Measurements from ENCODE around the gene RPL19.

DNA sequence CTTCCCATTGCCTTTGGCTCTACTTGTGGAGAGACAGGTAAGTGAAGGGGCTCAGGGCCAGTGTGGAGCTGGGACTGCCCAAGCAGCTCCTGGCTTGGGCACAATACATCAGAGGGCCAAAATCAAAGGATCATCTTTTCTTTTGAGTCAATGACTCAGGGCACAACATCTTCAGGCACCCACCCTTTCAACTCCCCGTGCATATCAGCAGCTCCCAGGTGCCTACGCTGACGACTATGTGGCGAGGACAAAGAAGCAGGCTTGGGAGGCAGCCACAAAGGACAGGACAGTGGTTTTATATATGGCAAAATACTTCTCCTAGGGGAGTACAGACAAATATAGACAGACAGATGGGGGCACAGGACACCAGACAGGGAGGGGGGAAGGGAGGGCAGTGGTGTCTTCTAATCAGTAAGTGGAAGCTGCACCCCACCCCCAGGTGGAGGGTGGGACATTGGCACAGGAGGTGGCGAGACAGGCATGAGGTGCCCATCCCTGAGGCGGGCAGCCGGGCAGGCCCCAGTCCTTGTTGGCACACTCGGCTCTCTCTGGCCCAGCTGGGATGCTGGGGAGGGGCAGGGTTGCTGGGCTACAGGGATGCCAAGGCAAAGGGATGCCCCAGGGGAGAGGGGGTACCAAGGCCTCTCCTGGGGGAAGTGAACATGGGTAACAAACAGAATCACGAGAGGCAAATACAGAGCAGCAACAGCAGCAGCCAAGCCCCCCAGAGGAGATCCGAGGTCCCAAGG, 26.4 kb upstream of the RPL19 start:
- TF ChIP-seq CTCF (IDR thresholded peaks at IDR 0.05) (no peak), EP300 (IDR thresholded peaks at IDR 0.05) (no peak), POLR2AphosphoS5 (IDR thresholded peaks at IDR 0.05) (no peak), POLR2A (IDR thresholded peaks at IDR 0.05) (no peak)

Measured in stomach (tissue), 4 donors.